PC-3 (cell line): ENCODE results near the gene WDR88. TPM values are rescaled to one million over a fixed set of nuclear protein-coding genes. Genes with fewer than 3 reads are reported as not detected.
A peak's percentile ranks its signal among the peaks of the same experiment; 100 is the strongest.

Experiments
- ATAC-seq: fragments of 200-7000 bp; cut with Tn5 transposase; 2 replicates; pipeline ENCODE4 v1.9.1; 2020; ENCODE audit warnings: mild to moderate bottlenecking, moderate library complexity
- BruUV-seq: library from RNA; stranded (reverse); fragments of 400-500 nt; replicated peaks from 2 replicates; lab custom pipeline; 2021; lab: Mats Ljungman, UMichigan
- CTCF ChIA-PET: fragments of 300-600 bp; sonication (Branson Sonifier 250); formaldehyde crosslinking; loops from one replicate; lab custom pipeline; 2022; ENCODE audit warnings: antibody characterized with exemption; lab: Charles Lee
- POLR2A ChIA-PET: fragments of 300-600 bp; sonication (Branson Sonifier 250); formaldehyde crosslinking; loops from one replicate; lab custom pipeline; 2022; ENCODE audit warnings: antibody characterized with exemption; ENCODE audit not compliant: unreplicated experiment; lab: Charles Lee
- DNase-seq: peaks from one replicate; pipeline ENCODE4 v3.0.0-alpha.2; 2015
- H2AFZ ChIP-seq: fragments of 300-600 bp; sonication (generic); 2 replicates; pipeline ENCODE4 v1.6.0; 2016; ENCODE audit warnings: antibody characterized with exemption, low read length
- H3F3A ChIP-seq: fragments of 300-600 bp; sonication (generic); one replicate; pipeline ENCODE4 v1.6.0; 2017; ENCODE audit warnings: antibody characterized with exemption, low read length, control low read depth, mild to moderate bottlenecking; ENCODE audit not compliant: unreplicated experiment
- H3K27ac ChIP-seq: fragments of 300-600 bp; sonication (generic); 2 replicates; pipeline ENCODE4 v1.5.1; 2016; ENCODE audit warnings: mild to moderate bottlenecking, low read length
- H3K27me3 ChIP-seq: fragments of 300-600 bp; sonication (generic); 2 replicates; pipeline ENCODE4 v1.6.1; 2016; ENCODE audit warnings: low read length, mixed read lengths
- H3K36me3 ChIP-seq: fragments of 300-600 bp; sonication (generic); 2 replicates; pipeline ENCODE4 v1.6.1; 2016; ENCODE audit warnings: low read depth, mixed run types, low read length, mixed read lengths
- H3K4me1 ChIP-seq: fragments of 300-600 bp; sonication (generic); 2 replicates; pipeline ENCODE4 v1.5.1; 2016; ENCODE audit warnings: low read length; ENCODE audit not compliant: insufficient read depth
- H3K4me2 ChIP-seq: fragments of 300-600 bp; sonication (generic); 2 replicates; pipeline ENCODE4 v1.6.0; 2016; ENCODE audit warnings: low read length
- H3K4me3 ChIP-seq: fragments of 300-600 bp; sonication (generic); 2 replicates; pipeline ENCODE4 v1.5.1; 2016; ENCODE audit warnings: mild to moderate bottlenecking, low read length, mixed read lengths
- H3K79me2 ChIP-seq: fragments of 300-600 bp; sonication (generic); 2 replicates; pipeline ENCODE4 v1.6.1; 2017; ENCODE audit warnings: low read length, mixed read lengths
- H3K9ac ChIP-seq: fragments of 300-600 bp; sonication (generic); 2 replicates; pipeline ENCODE4 v1.6.0; 2016; ENCODE audit warnings: mild to moderate bottlenecking, low read length
- H3K9me2 ChIP-seq: fragments of 300-600 bp; sonication (generic); replicated peaks from 2 replicates; pipeline ENCODE4 v1.6.1; 2016; ENCODE audit warnings: mixed run types, low read length, mixed read lengths
- H3K9me3 ChIP-seq: fragments of 300-600 bp; sonication (generic); 2 replicates; pipeline ENCODE4 v1.6.1; 2016; ENCODE audit warnings: low read length, mixed read lengths
- H4K20me1 ChIP-seq: fragments of 300-600 bp; sonication (generic); 2 replicates; pipeline ENCODE4 v1.6.1; 2016; ENCODE audit warnings: low read length, mixed read lengths
- CTCF ChIP-seq: fragments of 300-600 bp; sonication (generic); conservative IDR thresholded peaks from 2 replicates; pipeline ENCODE4 v1.5.1; 2017; ENCODE audit warnings: antibody characterized with exemption, low read depth, mild to moderate bottlenecking, low read length
- EZH2 ChIP-seq: fragments of 300-600 bp; sonication (generic); IDR thresholded peaks from one replicate; pipeline ENCODE4 v1.6.1; 2017; ENCODE audit warnings: antibody characterized with exemption, mild to moderate bottlenecking, low read length; ENCODE audit not compliant: unreplicated experiment
- EZH2phosphoT487 ChIP-seq: fragments of 300-600 bp; sonication (generic); IDR thresholded peaks from 2 replicates; pipeline ENCODE4 v1.6.1; 2018; ENCODE audit warnings: mild to moderate bottlenecking, antibody characterized with exemption, low read length, borderline replicate concordance
- intact Hi-C: fragments of 100-400 bp; cut with micrococcal nuclease; formaldehyde crosslinking; loops from 2 replicates; pipeline ENCODE4 v1.9.0; 2023
- total RNA-seq: library from RNA; depleted of rRNA; stranded (reverse); fragments of >200 nt; gene quantifications from 2 replicates; pipeline ENCODE4 v1.2.3, GENCODE V29; 2014

Gene WDR88
- total RNA-seq, 1 experiment from 2014 or later, result not detected

GRCh38 chr19:33175886-33176669 lies 44.2 kb downstream of the WDR88 start:
- Histone ChIP-seq H4K20me1 (no peaks in the 10 kb centered on the region), H3K4me1 (peaks cover 20% of the 10 kb centered on the region), H3K9me2 (no peaks in the 10 kb centered on the region), H3K27ac (peak overlapping the region; percentile 62), H2AFZ (peak overlapping the region; percentile 82), H3K36me3 (no peaks in the 10 kb centered on the region), H3K9ac (peak overlapping the region; percentile 96), H3K27me3 (no peaks in the 10 kb centered on the region), H3K9me3 (no peaks in the 10 kb centered on the region), H3K4me2 (peak overlapping the region; percentile 93), H3K4me3 (peak overlapping the region; percentile 88), H3F3A (no peaks in the 10 kb centered on the region), H3K79me2 (peaks cover 14% of the 10 kb centered on the region)
- ChIA-PET CTCF (interaction anchor here (0.6 kb wide), 1 partner anchor 40 kb away, joined by 6 read pairs; no protein-coding TSS in a partner anchor), POLR2A (interaction anchor here (0.6 kb wide), 1 partner anchor 299 kb away, joined by 3 read pairs; no protein-coding TSS in a partner anchor)
- TF ChIP-seq EZH2phosphoT487 (no peak), EZH2 (no peak), CTCF (no peak)
- ATAC-seq (no peak), DNase-seq (no peak)
- intact Hi-C loops, result loop anchor here (5.0 kb wide), 1 partner anchor 204 kb away; the partner anchor contains the start of genes CEP89 and FAAP24
- TSS peak; percentile 55 for BruUV-seq

- H3K27ac ChIP-seq, result peak overlapping the region; percentile 62
- peak overlapping the region; percentile 83 for H2AFZ ChIP-seq
- H3K4me3 ChIP-seq, result peak overlapping the region; percentile 88
- H4K20me1 ChIP-seq, result no peaks in the 10 kb centered on the region
- DNase-seq (peak; percentile 95), ATAC-seq (peak; percentile 88)
- H3K36me3 ChIP-seq, result no peaks in the 10 kb centered on the region
- H3K4me1 ChIP-seq, result peaks cover 13% of the 10 kb centered on the region; the same call in 1 of the 2 replicates
- ChIA-PET CTCF (interaction anchor here (0.6 kb wide), 1 partner anchor 41 kb away, joined by 6 read pairs; no protein-coding TSS in a partner anchor), POLR2A (interaction anchor here (0.6 kb wide), 1 partner anchor 300 kb away, joined by 3 read pairs; no protein-coding TSS in a partner anchor)
- TF ChIP-seq EZH2 (no peak), EZH2phosphoT487 (no peak), CTCF (no peak)
- intact Hi-C loops, result loop anchor here (5.0 kb wide), 1 partner anchor 205 kb away; the partner anchor contains the start of genes CEP89 and FAAP24
- H3K27me3 ChIP-seq, result no peaks in the 10 kb centered on the region
- H3K4me2 ChIP-seq, result peak overlapping the region; percentile 93
- H3K9me2 ChIP-seq, result no peaks in the 10 kb centered on the region
- H3K9me3 ChIP-seq, result no peaks in the 10 kb centered on the region
- H3K9ac ChIP-seq, result peak overlapping the region; percentile 96
- no TSS peak for BruUV-seq
- no peaks in the 10 kb centered on the region for H3F3A ChIP-seq
- H3K79me2 ChIP-seq, result peaks cover 14% of the 10 kb centered on the region
Measured at GRCh38 chr19:33176670-33177416, 44.9 kb downstream of the WDR88 start.
